GM21528 (cell line): ENCODE results near the gene PALM.
"Not testable (repeated sequence)": the region's sequence is repeated elsewhere in the genome, so short reads cannot be mapped to it uniquely, and the experiment has no call there.

Source experiments
- ATAC-seq: cut with Tn5 transposase; IDR thresholded peaks from one replicate; pipeline ENCODE4 v1.9.1; 2021; ENCODE audit warnings: mild to moderate bottlenecking, moderate library complexity; ENCODE audit not compliant: unreplicated experiment, low FRiP score

The PALM gene

GRCh38 chr19:728011-728410 lies 19.3 kb downstream of the PALM start:
- no peak for ATAC-seq

DNA sequence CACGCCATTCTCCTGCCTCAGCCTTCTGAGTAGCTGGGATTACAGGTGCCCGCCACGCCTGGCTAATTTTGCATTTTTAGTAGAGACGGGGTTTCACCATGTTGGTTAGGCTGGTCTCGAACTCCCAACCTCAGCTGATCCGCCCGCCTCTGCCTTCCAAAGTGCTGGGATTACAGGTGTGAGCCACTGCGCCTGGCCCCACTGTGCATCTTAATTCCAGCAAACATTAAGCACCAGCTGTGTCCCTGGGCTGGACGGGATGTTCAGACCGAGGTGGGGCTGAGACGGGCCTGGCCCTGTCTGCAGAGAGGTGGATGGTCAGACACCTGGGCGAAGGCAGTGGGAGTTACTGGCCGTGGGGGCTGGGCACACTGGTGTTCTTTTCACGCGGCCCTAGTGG lies 20.8 kb downstream of the PALM start:
- not testable (repeated sequence) for ATAC-seq

DNA sequence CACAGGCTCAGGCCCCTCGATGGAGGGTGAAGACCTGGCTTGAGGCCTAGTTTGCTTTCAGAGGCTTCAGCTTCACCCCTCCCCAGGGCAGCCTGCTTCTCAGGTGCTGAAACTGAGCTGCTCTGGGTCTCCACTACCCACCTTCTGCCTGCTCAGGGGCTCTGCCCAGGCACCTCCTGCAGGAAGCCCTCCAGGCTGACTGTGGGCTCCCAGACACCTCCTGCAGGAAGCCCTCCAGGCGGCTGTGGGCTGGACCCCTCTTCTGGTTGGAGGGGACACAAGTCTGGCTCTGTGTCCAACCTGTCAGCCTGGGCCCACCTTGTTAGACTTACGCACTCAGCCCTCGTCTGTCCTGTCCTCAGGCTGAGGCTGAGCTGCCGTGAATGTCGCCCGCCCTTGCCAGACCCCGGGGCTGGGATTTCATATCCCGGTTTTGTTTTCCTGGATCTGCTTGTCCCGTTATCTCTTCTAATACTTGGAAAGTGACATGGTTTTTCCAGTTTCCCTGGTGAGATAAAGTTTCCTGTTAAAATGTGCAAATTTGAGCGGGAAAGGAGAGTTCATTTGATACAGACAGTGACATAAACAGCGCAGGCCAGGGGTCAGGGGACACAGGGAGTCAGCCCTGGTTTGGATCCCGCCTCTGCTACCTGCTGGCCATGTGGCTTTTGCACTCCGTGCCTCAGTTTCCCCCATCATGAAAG lies 21.4 kb downstream of the PALM start:
- no peak for ATAC-seq

- no peak for ATAC-seq
Measured at GRCh38 chr19:731000-731399, 22.3 kb downstream of the PALM start.

DNA sequence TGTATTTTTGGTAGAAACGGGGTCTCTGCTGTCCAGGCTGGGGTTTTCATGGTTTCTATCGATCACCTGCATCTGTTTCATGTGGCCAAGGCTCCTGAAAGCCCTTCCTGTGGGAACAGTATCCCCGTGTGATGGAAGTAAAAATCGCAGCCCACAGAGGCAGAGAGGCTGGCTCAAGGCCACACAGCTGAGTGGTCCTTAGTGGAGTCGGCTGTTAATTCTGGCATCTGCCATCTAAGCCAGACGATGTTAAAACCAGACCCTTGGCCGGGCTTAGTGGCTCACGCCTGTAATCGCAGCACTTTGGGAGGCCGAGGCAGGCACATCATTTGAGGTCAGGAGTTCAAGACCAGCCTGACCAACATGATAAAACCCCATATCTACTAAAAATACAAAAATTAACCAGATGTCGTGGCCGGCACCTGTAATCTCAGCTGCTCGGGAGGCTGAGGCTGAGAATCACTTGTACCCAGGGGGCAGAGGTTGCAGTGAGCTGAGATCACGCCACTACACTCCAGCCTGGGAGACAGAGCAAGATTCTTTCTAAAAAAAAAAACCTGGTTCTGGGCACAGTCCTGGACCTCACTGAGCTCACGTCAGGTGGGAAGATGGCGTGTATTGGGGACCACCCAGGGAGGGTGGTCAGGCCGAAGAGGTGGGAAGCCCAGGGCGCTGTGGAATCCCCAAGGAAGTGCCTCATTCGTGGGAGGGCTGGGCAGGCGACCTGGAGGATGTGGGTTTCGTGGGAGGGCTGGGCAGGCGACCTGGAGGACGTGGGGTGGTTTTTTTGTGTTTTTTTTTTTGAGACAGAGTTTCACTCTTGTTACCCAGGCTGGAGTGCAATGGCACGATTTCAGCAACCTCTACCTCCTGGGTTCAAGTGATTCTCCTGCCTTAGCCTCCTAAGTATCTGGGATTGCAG lies 23.7 kb downstream of the PALM start:
- ATAC-seq = no peak

DNA sequence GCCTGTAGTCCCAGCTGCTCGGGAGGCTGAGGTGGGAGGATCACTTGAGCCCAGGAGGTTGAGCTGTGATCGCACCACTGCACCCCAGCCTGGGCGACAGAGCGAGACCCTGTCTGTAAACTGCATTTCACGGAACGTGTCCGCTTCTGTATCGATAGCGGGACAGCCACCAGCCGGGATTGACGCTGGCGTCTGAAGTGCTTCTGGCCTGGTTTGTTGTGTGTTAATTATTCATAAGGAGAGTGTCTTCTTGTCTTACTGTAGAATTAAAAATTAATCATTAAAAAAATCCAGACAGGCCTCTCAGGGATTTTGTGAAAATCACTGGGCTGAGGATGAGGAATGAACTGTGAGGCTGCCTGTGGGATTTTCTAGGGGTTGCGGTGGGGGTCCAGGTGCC lies 26.0 kb downstream of the PALM start:
- ATAC-seq = no peak

DNA sequence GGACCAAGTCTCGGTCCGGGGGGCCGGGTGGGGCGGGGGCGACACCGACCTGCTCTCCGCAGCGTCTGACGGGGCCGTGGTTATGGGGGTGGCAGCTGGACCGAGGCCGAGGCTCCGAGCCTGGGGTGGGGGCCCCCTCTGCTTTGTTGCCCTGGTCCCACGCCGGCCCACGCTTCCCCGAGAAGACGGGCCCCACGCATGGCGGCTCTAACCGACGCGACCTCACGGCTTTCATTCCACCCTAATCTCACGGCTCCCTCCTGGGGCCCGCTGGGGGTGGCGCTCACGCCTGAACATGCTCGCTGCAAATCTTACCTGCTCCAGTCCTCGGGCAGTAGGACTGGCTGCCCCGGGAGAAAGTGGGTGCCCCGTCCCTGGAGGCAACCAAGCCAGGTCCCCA lies 27.4 kb downstream of the PALM start:
- no peak for ATAC-seq

- ATAC-seq = no peak
Measured at GRCh38 chr19:737591-738093, 28.9 kb downstream of the PALM start.

DNA sequence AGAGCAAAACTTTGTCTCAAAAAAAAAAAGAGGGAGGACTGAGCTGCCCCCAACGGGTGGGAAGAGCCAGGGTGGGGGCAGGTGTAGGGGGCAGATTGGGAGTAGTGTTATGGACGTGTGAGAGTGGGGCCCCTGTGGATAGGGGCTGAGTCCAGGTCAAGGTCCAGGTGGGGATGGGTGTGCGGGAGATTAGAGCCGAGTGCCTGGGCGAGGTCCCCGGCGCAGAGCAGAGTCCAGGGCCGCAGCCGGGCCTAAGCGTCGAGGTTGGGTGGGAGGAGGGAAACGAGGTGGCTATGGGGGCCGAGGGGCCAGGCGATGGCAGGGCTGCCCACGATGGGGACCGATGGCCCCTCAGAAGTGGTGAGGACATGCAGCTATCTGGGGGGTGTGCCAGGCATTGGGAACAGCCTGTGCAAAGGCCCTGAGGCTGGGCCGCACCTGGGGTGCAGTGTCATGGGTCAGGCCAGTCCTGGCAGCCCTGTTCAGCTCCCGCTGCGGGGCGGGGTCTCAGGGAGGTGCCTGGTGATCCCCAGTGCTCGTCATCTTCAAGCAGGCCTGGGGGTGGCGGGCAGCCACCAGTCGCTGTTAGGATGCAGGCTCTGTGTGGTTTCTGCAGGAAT lies 29.9 kb downstream of the PALM start:
- ATAC-seq = no peak

- no peak for ATAC-seq
Measured at GRCh38 chr19:739998-740715, 31.4 kb downstream of the PALM start.

GRCh38 chr19:740816-741505 lies 32.2 kb downstream of the PALM start:
- not testable (repeated sequence) for ATAC-seq

- ATAC-seq = no peak
Measured at GRCh38 chr19:741506-742131, 32.9 kb downstream of the PALM start.

DNA sequence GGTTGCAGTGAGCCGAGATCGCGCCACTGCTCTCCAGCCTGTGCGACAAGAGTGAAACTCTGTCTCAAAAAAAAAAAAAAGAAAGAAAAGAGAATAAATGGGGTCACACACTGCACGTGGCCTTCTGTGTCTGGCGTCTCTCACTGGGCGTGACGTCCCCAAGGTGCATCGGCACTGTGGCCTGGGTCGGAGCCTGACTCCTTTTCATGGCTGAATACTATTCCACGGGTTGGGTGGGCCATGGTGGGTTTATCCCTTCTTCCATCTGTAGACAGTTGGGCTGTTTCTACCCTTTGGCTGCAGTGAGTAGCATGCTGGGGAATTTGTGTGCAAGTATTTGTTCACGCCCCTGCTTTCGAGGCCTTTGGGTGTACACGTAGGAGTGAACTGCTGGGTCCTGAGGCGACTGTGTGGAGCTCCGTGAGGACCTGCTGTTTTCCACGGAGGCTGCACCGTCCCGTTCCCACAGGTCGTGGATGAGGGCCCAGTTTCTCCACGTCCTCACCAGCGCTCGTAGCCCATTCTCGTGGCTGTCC lies 33.9 kb downstream of the PALM start:
- no peak for ATAC-seq

DNA sequence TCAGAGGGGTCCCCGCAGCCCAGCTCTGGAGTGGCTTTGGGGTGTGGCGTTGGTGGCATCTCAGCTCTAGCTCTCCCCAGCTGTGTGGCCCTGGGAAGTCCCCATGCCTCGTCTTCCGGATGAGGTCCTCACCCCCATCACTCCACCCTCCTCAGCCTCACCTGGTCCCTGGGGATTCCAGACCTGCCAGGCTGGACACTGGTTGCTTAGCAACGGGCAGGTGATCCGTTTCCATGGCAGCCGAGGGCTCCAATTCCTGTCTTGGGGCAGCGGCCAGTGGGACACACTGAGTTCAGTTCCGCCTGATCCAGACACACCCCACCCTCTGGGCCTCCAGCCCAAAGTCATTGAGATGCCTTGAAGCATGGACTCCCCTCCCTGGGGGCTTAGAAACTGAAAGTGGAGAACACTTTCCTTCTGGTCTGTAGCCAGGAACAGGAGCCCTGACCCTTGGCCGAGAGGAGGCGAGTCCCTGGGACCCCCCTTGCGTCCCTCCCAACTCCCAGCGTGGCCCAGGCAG lies 34.5 kb downstream of the PALM start:
- no peak for ATAC-seq

GRCh38 chr19:745138-745537 lies 36.4 kb downstream of the PALM start:
- ATAC-seq = not testable (repeated sequence)

- ATAC-seq = no peak
Measured at GRCh38 chr19:746208-746819, 37.6 kb downstream of the PALM start.

GRCh38 chr19:746956-747355 lies 38.2 kb downstream of the PALM start:
- ATAC-seq = no peak

GRCh38 chr19:747432-748273 lies 38.9 kb downstream of the PALM start:
- ATAC-seq = no peak
